ENCODE results near the gene USP35.

DNA sequence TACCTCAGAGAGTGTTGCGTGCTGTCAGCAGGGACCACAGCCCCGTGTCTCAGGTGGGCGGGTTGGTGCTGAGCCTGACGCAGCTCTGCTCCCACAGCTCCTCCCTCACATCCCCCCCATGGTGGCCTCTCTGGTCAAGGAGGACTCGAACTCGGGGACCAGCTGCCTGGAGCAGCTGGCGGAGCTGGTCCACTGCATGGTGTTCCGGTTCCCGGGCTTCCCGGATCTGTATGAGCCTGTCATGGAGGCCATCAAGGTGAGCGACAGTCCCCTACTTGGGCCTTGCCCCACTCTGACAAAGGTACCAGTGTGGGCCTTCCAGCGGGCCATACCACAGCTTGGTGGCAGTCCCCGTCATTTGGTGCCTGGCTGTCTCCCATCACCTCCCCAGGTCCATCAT, 11.8 kb downstream of the USP35 start:
- TF ChIP-seq REST (IDR thresholded peaks at IDR 0.05; ENCODE audit: low read depth) (no peak), RAD21 (IDR thresholded peaks at IDR 0.05; ENCODE audit: low read depth) (no peak), CREB1 (IDR thresholded peaks at IDR 0.05; ENCODE audit: low read depth) (no peak), EP300 (IDR thresholded peaks at IDR 0.05; ENCODE audit: borderline replicate concordance) (no peak), CEBPB (IDR thresholded peaks at IDR 0.05) (no peak), TAF1 (IDR thresholded peaks at IDR 0.05; ENCODE audit: low read depth) (no peak), YY1 (IDR thresholded peaks at IDR 0.05; ENCODE audit: low read depth) (no peak)
- TF ChIP-seq, protein P1, sequence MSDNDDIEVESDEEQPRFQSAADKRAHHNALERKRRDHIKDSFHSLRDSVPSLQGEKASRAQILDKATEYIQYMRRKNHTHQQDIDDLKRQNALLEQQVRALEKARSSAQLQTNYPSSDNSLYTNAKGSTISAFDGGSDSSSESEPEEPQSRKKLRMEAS (IDR thresholded peaks at IDR 0.05) = no peak
